HG03460 (cell line): ENCODE results near the gene MAPRE2.
"Not testable (repeated sequence)": the region's sequence is repeated elsewhere in the genome, so short reads cannot be mapped to it uniquely, and the experiment has no call there.

ENCODE experiments used
- ATAC-seq: cut with Tn5 transposase; IDR thresholded peaks from one replicate; pipeline ENCODE4 v1.9.1; 2021; ENCODE audit not compliant: unreplicated experiment

MAPRE2 gene

DNA sequence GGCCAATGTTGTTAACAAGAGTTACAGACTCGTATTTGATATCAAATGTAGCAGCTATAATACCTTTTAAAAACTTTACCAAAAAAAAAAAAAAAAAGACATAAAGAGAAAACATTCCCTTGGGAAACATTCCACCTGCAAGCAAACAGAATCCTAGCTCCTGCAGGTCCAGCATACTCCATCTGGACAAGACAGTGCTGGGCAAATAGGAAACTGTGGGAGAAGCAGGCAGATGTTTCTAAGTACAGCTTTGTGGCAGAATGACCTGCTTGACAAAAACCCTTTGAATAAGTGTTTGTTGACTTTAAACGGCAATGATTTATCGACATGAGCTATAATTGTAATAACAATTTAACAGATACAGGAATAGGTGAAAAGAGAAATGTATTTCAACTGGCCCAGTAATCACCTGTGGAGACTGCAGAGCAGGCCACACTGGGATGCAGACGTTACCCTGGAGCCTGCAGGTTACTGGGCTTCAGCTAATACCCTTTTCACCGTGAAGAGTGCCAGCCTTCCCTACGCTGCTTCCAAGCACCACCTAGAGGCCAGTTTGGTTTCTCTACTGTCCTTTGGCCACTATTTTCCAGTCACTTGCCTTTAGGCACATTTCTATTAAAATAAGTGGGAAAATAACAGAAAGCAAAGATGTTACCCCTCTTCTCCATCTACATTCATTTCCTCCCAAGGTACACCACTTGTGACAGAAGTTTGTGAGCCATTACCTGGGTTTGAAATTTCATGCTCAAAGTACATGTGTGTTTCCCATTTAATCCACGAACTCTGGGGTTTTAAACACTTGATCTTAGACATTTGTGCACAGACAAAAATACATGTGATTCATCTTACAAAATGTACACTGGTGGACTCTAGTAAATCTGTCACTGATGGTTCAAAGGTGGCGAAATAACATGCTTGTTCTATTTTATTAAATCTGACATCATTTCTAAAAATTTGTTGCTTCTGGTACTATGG is 102.7 kb downstream of the MAPRE2 start:
- ATAC-seq = no peak

DNA sequence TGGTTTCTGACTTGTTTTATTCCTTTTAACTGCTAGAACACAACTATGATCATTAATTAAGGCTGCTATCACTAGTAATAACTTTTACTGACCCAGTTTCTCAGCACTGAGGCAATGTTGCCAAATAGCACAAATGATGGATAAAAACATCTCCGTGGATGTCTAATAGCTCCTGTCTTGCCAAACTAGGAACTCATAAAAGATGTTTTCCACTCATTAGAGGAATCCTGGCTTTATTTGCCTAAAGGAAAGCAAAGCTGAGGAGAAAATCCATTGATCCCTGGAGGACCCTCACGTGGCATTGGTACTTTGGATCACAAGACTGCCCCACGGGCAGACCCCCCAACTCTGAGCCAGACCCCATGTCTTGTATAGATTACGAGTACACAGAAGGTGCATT is 103.5 kb downstream of the MAPRE2 start:
- ATAC-seq = no peak

DNA sequence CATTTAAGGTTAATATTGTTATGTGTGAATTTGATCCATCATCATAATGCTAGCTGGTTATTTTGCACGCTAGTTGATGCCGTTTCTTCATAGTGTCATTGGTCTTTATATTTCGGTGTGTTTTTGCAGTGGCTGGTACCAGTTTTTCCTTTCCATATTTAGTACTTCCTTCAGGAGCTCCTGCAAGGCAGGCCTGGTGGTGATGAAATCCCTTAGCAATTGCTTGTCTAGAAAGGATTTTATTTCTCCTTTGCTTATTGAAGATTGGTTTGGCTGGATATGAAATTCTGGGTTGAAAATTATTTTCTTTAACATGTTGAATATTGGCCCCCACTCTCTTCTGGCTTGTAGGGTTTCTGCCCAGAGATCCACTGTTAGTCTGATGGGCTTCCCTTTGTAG is 109.0 kb downstream of the MAPRE2 start:
- ATAC-seq = not testable (repeated sequence)

DNA sequence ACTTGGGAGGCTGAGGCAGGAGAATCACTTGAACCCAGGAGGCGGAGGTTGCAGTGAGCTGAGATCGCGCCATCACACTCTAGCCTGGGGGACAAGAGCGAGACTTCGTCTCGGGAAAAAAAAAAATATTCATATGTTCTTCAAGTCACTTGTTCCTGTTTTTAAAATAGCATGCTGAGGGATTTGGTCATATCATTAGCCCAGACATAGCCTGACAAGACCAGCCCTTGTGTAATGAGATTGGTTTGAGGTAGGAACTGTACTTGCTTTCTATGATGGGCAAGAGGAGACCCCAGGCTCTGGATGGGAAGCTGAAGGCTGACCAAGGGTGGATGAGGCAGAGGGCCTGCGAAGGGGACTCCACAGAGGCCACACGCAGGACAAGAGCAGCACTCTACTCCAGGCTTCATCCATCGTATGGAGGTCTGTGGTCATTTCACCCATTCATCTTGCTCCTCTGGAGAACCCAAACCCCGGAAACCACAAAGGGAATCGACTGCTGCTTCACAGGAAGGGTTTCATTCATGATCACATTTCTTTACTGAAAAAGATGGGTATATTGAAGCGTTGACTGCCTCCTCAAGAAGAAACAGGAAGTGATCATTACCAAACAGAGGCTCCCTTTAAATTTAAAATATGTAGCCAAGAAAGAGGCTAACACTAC is 112.5 kb downstream of the MAPRE2 start:
- ATAC-seq = peak; percentile 48

DNA sequence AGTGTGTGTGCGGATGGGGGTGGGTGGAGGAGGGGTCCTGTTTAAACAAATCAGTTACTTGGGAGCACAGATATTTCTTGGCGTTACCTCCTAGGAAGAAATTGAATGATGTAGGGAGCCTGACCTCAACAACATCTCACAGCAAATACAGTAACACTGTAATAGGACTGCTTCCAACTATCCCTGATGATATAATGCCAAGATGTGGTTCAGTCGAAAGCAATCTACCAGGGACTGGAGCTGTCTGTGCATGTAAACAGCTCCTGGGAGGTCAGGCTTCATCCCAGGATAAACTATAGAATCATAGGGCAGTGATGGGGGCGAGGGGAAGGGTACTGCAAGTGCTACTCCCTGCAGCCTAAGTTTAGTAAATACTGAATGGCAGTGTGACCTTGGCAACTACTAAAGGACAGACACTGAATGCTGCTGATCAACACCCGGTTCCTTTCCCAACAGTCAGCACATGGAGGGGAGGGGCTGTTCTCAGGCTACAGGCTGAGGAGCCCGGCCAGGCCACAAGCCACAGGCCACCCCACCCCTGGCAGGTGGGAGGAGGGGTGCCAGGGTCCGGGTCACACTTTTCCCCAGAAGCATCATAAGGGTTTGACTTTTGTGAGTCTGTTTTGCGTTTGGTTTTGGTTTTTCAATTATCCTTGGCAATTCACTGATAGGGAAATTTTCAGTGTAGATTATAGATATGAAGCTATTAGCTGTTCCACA is 114.3 kb downstream of the MAPRE2 start:
- no peak for ATAC-seq

DNA sequence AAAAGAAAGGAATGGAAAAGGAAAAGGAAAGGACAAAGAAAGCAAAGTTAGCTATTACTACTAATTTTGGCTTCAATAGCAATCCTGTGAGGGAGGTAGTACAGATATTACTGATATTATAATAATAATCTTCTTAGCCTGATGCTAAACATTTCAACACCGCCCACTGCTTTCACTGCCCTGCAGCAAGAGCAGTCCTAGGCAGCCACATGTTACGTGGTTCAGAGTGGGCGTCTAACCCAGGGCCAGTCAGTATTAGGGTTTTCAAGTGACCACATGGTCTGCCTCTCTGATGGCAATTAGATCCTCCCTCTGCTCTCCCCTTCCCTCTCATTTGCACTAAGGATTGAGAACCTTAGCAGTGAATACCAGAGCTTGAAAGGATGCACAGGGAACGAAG is 116.0 kb downstream of the MAPRE2 start:
- ATAC-seq = no peak

DNA sequence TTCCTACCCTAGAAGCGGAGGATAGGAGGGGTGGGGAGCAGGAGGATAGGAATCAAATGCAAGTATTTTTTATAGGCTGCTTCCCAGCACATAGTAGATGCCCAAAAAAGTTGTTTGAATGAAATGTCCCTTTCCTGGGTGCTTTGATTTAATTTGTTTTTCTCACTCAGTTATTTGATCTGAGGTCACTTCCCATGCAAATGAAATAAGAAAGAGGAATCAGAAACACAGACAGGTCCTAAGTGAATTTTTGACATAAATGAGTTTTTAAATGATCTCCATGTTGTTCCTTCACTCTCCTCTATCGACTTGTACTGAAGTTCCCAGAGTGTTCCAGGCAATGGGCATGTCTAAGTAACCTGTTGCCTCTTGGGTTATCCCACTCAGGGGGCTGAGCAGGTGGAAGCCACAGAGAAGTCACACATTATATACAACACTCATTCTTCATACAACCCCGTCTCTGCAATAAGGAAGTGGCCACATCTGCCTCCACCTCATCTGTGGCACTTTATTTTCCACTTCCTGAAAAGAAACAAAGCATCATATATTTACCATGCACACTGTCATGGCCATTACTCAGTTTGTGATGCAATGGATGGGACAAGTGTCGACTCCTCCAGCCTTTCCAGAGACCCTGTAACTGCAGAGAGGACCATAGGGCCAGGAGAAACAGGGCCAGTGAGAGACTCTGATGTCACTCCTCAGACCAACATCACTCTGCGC is 117.7 kb downstream of the MAPRE2 start:
- peak; percentile 79 for ATAC-seq

DNA sequence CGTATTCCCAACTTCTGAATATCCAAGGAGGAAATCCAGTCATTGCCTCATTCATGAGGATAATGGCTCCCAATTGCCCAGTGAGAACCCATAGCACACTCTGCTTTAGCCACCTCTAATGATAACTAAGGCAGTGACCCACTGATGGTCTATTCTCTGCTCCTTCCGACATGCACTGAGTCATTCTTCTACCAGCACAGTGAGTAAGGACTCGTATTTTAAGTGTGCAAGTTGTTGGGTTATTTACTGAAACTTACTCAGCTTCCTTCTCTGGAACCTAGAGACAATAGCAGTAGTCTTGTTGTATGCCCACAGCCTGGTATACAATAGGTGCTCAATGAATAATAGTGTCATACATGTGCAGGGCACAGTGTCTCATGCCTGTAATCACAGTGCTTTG is 118.6 kb downstream of the MAPRE2 start:
- ATAC-seq = peak; percentile 60

DNA sequence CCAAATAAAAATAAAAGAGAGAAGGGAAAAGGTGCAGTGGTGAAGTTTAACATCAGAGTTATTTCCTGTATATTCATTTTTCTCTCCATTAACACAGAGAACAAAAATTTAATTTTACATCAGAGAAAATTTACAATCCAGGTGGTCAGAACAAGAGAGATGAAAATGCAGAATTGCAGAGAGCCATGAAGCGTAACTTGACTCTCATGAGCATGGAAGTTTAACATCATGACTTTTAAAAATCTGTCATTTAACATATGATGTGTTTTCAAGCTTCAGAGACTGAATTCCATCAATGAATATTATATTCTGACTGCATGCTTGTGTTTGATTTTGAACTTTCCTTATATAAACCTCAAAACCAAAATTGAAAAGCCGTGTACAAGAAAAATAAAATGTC is 120.3 kb downstream of the MAPRE2 start:
- ATAC-seq = no peak

DNA sequence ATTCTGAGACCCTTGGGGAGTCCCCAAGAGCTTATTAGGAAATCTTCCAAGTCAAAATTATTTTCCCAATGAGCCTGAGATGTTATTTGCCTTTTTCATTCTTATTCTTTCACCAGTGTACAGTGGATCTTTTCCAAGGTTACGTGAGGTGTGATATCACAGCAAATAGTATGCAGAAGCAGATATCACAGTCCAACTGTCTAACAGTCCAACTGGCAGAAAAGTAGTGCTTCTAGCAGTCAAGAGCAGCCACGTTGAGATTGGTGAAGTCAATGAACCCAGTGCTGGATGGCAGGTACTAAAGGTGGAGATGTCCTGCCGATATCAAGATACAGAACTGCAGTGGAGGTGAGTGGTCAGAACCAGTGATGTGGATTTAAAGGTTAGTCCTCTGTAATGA is 120.7 kb downstream of the MAPRE2 start:
- no peak for ATAC-seq

DNA sequence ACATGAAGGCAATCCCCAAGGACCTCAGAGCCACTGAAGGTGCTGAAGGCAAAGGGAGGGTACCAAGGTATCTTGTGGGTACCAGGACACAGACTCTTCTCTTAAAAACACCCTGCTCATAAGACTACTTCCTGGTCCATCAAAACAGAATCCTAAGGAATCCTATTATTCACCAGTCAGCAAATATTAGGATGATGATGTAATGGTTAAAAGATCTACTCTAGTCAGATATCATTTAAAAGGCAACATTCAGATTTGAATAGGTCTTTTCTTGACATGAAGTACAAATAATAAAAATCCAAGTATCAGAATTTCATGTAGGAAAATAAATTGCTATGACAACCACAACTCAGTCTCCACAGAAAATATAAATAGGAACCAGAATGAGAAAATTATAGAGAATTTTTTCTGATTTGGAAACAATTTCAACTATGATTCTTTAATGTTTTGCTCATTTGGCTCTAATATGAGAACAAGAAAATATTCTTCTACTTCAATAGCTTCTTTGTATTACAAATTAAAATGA is 121.9 kb downstream of the MAPRE2 start:
- ATAC-seq = no peak

DNA sequence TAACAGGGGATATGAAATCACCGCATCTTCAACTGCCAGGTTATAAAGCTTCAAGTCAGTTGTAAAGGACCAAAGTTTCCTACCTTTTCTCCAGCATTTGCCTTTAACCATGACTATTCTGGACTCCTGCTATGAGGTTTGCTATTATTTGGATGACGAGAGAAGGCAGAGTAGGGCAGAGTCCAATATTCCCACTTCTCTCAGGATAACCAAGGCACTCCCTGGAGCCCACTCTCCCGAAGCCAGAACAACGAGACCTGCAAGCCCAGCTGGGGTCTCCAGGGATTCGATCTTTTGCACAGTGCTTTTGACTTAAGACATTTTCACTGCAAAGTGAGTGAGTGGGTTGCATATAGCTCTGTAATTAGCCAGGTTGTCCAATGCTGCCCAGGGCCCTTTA is 122.5 kb downstream of the MAPRE2 start:
- no peak for ATAC-seq

DNA sequence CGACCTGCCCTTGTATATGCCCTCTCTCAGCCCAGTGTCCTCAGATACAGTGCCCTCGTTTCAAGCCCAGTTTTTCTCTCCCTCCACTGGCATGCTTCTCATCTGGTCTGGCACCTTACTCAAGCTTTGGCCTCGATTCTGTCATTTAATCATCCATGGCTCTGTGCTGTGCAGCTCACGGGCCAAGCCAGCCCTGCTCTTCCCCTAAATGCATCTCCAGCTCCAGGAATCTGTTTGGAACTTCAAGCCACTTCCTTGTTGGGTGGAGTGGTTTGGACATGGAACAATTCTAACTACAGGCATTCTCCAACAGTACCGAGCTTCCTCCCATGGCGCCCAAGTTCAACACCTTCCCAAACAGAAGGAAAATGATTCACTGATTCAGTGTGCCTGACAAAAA is 122.9 kb downstream of the MAPRE2 start:
- no peak for ATAC-seq

DNA sequence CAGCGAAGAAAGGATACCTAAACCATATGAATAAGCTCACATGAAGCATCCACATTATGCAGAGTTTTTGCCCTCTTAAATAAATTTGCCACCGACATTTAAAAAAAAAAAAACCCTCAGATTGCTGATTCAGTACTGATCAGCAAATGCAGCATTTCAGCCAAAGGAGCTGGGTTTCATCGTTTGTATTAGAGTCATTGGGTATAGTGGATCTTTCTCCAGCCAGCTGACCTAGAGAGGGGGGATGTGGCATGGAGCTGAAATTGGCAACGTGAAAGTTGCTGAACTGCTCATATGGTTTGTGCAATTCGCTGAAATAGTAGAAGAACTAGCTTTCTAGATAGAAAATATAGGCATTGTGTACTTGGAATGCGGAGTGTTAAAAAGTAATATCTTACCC is 126.1 kb downstream of the MAPRE2 start:
- no peak for ATAC-seq

DNA sequence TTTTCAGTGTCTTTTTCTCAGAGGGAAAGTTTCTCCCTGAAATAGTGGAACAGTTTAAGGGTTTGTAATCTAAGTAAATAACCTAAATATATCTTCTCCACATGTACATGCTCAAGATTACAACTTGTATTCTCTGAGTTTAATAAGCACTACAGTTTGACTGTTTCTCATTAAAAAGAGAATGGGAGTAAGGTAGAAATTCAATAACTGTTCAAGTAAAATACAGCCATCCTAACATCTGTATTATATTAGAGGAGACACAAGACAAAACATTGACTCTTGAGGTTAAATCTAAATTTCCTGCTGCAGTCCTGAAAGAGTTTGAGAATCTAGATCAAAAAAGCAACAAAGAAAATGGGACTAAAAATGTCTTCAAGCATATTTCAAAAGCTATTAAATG is 126.6 kb downstream of the MAPRE2 start:
- ATAC-seq = no peak

DNA sequence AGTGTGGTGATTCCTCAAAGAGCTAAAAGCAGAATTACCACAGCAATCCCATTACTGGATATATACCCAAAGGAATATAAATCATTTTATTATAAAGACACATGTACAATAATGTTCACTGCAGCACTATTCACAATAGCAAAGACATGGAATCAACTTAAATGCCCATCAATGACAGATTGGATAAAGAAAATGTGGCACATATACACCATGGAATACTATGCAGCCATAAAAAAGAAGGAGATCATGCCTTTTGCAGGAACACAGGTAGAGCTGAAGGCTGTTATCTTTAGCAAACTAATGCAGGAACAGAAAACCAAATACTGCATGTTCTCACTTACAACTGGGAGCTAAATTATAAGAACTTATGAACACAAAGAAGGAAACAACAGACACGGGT is 129.1 kb downstream of the MAPRE2 start:
- ATAC-seq = not testable (repeated sequence)

DNA sequence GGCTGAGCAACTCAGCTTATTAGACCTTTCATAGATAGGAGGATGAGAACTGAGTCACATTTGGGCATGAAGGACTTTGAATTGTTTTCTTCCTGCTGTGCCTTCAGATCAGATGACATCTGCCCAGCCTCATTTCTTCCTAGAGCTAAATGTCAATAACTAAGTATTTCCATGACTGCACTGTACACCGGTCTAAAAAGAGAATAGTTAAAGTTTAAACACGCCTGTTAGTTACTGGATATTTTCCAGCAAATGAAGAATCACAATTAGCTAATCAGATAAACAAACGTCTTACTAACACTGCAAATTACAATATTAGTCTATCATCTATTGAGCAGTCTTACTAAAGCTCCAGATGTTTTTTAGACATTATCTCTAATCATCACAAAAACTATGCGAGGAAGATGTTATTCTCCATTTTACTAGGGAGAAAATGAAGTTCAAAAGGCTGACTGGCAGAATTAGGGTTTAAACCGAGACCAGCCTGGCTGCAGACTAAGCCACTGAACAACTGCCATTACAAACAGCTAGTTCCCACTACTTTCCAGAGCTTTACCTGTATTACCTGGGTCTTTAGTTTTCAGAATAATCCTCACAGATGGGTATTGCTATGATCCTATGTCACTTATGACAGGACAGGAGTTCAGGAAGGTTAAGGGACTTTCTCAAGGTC is 130.2 kb downstream of the MAPRE2 start:
- no peak for ATAC-seq

DNA sequence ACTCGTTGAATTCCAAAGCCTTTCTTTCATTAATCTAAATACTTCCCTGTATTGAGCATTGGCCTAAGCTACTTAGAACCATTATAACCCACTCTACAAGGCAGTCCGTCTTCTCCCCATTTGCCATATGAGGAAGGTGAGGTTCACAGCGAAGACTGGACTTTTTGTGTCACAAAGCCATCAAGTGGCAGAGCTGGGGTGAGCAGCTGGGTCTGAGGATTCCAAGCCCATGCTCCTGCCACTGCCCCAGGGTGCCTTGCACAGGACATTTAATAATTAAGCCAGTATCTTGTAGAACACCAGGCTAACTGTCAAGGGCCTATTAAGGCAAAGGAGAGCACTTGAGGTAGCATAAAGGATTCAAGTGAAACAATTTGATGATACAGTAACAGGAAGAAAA is 130.8 kb downstream of the MAPRE2 start:
- ATAC-seq = no peak

DNA sequence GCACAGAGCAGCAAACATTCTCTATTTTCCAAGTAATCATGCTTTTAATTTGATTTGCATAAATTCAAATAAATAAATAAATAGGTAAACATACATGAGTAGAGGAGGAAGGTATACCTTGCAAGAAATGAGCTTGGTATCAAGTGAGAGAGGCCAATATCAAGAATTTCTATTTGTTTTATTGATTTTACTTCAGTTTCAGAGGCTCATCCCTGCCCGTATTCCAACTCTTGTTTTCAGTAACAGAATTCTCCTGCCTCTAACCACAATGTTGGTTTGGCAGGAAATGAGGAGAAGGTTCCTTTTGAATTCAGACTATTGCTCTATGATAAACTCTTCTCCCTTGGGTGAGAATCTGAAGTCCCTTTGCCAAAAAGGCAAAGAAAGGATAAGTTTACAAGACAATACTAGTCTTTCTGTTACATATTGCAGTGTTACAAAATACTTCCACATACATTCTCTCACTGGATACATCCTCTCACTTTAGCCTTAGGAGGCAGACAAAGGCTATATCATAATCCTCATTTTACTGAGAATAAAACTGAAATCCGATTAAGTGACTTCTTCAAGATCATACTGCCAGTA is 131.3 kb downstream of the MAPRE2 start:
- no peak for ATAC-seq
